ENCODE measurements around the gene STX10. TPM values are rescaled to one million over a fixed set of nuclear protein-coding genes. Genes with fewer than 3 reads are reported as not detected.

STX10 gene
- total and polyA plus RNA-seq, 9 of the 15 experiments (the other 6 are each of a cell fraction or from before 2014, with no cell fraction given) = 0.51 to 66.3 (median 31.0) TPM

- TF ChIP-seq REST (IDR thresholded peaks at IDR 0.05; ENCODE audit: borderline replicate concordance) (no peak), REST (CRISPR knock-in tag; IDR thresholded peaks at IDR 0.05; ENCODE audit: low read depth) (no peak), BCLAF1 (IDR thresholded peaks at IDR 0.05; ENCODE audit: borderline replicate concordance in 1 of 2, control insufficient read depth in 1 of 2, low read depth in 2 of 2, low read length in 1 of 2) (no peak; a peak in 1 of 4 replicates), CBFA2T3 (IDR thresholded peaks at IDR 0.05) (peak; percentile 32; the same call in 1 of the 2 replicates), CREB3L1 (IDR thresholded peaks at IDR 0.05; ENCODE audit: borderline replicate concordance, low read depth) (no peak; the same call in 1 of the 2 replicates), HMG20A (CRISPR knock-in tag; conservative IDR thresholded peaks at IDR 0.05) (no peak), MAFF (IDR thresholded peaks at IDR 0.05; ENCODE audit: low read length) (no peak; the same call in 1 of the 2 replicates), MBD2 (IDR thresholded peaks at IDR 0.05; ENCODE audit: borderline replicate concordance, low read depth) (no peak), ZNF668 (CRISPR knock-in tag; IDR thresholded peaks at IDR 0.05) (no peak), NR2C2 (CRISPR knock-in tag; IDR thresholded peaks at IDR 0.05) (no peak; the same call in 1 of the 2 replicates), NR2C2 (tag; IDR thresholded peaks at IDR 0.05) (peak; percentile 94), ZNF583 (CRISPR knock-in tag; IDR thresholded peaks at IDR 0.05) (no peak), EP300 (IDR thresholded peaks at IDR 0.05; ENCODE audit: low read length) (no peak), ESRRB (CRISPR knock-in tag; IDR thresholded peaks at IDR 0.05; ENCODE audit: borderline replicate concordance) (no peak)
Observed at GRCh38 chr19:13155472-13156359, 5.5 kb upstream of the STX10 start (continued).

Data from K562 (cell line).